ENCODE results near the gene PODXL2.
"Not testable (repeated sequence)": the region's sequence is repeated elsewhere in the genome, so short reads cannot be mapped to it uniquely, and the experiment has no call there.

PODXL2 gene
- 2.9 to 9.7 (median 4.6) reads per million in 4 experiments for total RNA-seq

GRCh38 chr3:127628788-127629466, at the start of gene PODXL2:
TSS of gene PODXL2 (plus strand) at chr3:127629185. CDS start at chr3:127629220, 35 bp downstream.
- DNase-seq = no peak

- DNase-seq = no peak
These were observed 48.5 kb upstream of the PODXL2 start for GRCh38 chr3:127580327-127581060.

- DNase-seq = no peak
These were observed 44.3 kb upstream of the PODXL2 start for GRCh38 chr3:127584734-127585133.

- DNase-seq = no peak
These were observed 43.7 kb upstream of the PODXL2 start for GRCh38 chr3:127585163-127585812.

GRCh38 chr3:127585813-127586413, 43.1 kb upstream of the PODXL2 start:
- DNase-seq = no peak

GRCh38 chr3:127587876-127588275, 41.1 kb upstream of the PODXL2 start:
- DNase-seq = no peak

- no peak for DNase-seq
These were observed 40.0 kb upstream of the PODXL2 start for GRCh38 chr3:127588806-127589577.

GRCh38 chr3:127589600-127590281, 39.2 kb upstream of the PODXL2 start:
- peak; percentile 17 for DNase-seq

GRCh38 chr3:127590282-127590592, 38.7 kb upstream of the PODXL2 start:
- no peak for DNase-seq

GRCh38 chr3:127590593-127591465, 38.2 kb upstream of the PODXL2 start, which contains the start of gene TPRA1:
TSS of gene TPRA1 (minus strand) at chr3:127590733. CDS start at chr3:127580146, 10,587 bp downstream.
- peak; percentile 73 for DNase-seq

GRCh38 chr3:127593178-127593577, 35.8 kb upstream of the PODXL2 start:
- DNase-seq = no peak

GRCh38 chr3:127595303-127595702, 33.7 kb upstream of the PODXL2 start:
- no peak for DNase-seq

- DNase-seq = no peak
These were observed 31.8 kb upstream of the PODXL2 start for GRCh38 chr3:127597020-127597771.

GRCh38 chr3:127598841-127599570, 30.0 kb upstream of the PODXL2 start:
- no peak for DNase-seq

- DNase-seq = no peak
These were observed 28.1 kb upstream of the PODXL2 start for GRCh38 chr3:127600749-127601456.

- no peak for DNase-seq
These were observed 24.9 kb upstream of the PODXL2 start for GRCh38 chr3:127604035-127604434.

- DNase-seq = no peak
These were observed 24.3 kb upstream of the PODXL2 start for GRCh38 chr3:127604546-127605165.

GRCh38 chr3:127605547-127605946, 23.4 kb upstream of the PODXL2 start:
- DNase-seq = not testable (repeated sequence)
